Adrenal gland (tissue), 5 donors: ENCODE results near the gene DAZAP1.

Experiments
- POLR2A ChIP-seq, 2 donors: fragments of 450-650 bp; IDR thresholded peaks; one replicate each; pipeline ENCODE4 v1.6.1; 2017; ENCODE audit warnings: antibody characterized with exemption in 2 of 2, mild to moderate bottlenecking in 2 of 2, moderate library complexity in 1 of 2
- TF ChIP-seq, protein P1 (sequence below), 6 experiments: fragments of 450-650 bp in 4 of 6; fragments of 200-600 bp in 2 of 6; sonication (generic) in 1 of 6; IDR thresholded peaks; 1 replicate in 5 of 6; 2 replicates in 1 of 6; pipeline versions ENCODE4 v1.5.1 to v1.8.0; 2016 to 2021; ENCODE audit warnings: antibody characterized with exemption in 6 of 6, mild to moderate bottlenecking in 2 of 6, moderate library complexity in 1 of 6
- donor health status: DM: no; HTN: no; CAD: no.

DNA sequence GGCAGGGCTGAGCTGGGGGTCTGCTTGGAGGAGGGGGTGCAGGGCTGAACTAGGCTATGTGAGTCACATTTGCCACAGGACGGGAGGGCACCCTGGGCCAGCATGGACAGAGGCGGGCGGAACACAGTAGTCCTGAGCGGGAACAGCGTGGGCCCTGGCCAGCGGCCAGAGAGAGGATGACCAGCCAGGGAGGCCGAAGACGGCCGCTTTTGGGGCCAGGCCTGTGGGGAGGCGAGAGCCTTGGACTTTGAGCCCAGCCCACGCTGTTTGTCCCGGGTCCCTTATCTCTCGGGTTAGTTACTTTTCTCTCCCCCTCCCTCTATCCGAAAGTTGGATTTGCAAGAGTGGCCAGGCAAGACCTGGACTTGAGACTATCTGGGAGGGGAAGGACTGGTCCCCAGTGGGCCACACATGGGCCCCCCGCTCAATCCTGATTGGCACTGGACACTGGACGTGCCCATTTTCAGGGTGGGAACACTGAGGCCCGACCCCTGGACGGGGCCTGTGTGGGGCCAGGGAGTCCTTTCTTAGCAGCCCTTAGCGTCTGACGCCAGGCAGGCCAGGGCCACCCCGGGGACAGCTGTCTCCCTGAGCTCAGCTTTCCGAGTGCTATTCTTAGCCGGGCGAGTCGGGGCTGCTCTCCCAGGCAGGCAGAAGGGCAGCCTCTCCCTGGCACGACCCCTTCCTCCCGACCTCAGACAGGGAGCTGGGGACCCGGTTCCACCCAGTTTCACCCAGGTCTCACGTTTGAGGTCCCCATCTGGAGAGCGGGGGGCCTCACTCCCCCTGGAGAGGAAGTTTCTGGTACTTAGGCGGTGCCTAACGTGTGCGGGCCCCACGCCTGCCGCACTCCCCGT is 6.9 kb upstream of the DAZAP1 start:
- TF ChIP-seq, protein P1, sequence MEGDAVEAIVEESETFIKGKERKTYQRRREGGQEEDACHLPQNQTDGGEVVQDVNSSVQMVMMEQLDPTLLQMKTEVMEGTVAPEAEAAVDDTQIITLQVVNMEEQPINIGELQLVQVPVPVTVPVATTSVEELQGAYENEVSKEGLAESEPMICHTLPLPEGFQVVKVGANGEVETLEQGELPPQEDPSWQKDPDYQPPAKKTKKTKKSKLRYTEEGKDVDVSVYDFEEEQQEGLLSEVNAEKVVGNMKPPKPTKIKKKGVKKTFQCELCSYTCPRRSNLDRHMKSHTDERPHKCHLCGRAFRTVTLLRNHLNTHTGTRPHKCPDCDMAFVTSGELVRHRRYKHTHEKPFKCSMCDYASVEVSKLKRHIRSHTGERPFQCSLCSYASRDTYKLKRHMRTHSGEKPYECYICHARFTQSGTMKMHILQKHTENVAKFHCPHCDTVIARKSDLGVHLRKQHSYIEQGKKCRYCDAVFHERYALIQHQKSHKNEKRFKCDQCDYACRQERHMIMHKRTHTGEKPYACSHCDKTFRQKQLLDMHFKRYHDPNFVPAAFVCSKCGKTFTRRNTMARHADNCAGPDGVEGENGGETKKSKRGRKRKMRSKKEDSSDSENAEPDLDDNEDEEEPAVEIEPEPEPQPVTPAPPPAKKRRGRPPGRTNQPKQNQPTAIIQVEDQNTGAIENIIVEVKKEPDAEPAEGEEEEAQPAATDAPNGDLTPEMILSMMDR (IDR thresholded peaks at IDR 0.05), result no peak
- TF ChIP-seq POLR2A (IDR thresholded peaks at IDR 0.05), result peak in 1 of 2 donors; percentile 44
